NCI-H2196 (cell line): ENCODE data around the gene TIPARP.
"Not testable (repeated sequence)": the region's sequence is repeated elsewhere in the genome, so short reads cannot be mapped to it uniquely, and the experiment has no call there.

ENCODE experiments used
- DNase-seq: peaks from one replicate; lab custom pipeline; 2025; ENCODE audit not compliant: unreplicated experiment; lab: John Stamatoyannopoulos, UW

TIPARP gene

GRCh38 chr3:156737049-156737448 is 62.7 kb downstream of the TIPARP start:
- not testable (repeated sequence) for DNase-seq

DNA sequence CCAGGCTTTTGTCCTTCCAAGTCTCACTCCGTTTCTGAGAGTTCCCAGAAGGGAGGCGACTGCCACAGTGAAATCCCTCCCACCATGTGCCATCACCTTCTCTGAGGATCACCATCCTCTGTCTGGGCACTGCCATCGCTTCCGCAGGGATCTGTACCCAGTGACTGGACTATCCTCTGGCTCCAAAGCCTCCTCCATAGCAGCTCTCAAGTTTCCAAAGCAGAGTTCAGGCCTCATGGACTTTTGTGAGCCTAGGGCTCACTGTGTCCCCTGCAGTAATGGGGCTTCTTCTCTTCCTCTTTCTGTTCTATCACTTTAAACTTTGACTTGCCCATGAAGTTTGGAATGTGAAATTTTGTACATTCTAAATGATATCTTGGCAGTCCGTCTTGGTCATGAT is 63.9 kb downstream of the TIPARP start:
- DNase-seq = no peak

- no peak for DNase-seq
Observed at GRCh38 chr3:156739976-156740375, 65.6 kb downstream of the TIPARP start.

- DNase-seq = not testable (repeated sequence)
Observed at GRCh38 chr3:156740581-156740980, 66.2 kb downstream of the TIPARP start.

- DNase-seq = no peak
Observed at GRCh38 chr3:156741935-156742334, 67.5 kb downstream of the TIPARP start.

DNA sequence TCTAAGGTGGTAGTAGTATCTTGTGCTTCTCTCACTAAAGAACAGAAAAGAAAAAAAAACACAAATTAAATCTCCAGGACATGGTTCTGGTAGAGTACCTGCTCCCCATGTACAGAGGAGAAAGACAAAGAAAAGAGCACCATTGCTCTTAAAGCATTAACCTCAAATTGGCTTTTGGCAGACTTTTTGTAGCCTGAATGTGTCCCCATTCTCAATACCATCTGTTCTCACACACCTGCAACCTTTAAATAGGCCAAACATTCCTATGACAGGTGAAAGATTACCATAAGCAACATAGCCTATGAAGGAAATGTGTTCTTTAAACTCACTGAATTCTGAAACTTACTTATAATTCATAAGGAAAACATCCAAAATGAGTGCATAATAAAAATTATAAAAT is 68.0 kb downstream of the TIPARP start:
- no peak for DNase-seq

- no peak for DNase-seq
Observed at GRCh38 chr3:156743859-156744258, 69.5 kb downstream of the TIPARP start.

GRCh38 chr3:156744631-156745030 is 70.2 kb downstream of the TIPARP start:
- no peak for DNase-seq

- DNase-seq = no peak
Observed at GRCh38 chr3:156745766-156746165, 71.4 kb downstream of the TIPARP start.

DNA sequence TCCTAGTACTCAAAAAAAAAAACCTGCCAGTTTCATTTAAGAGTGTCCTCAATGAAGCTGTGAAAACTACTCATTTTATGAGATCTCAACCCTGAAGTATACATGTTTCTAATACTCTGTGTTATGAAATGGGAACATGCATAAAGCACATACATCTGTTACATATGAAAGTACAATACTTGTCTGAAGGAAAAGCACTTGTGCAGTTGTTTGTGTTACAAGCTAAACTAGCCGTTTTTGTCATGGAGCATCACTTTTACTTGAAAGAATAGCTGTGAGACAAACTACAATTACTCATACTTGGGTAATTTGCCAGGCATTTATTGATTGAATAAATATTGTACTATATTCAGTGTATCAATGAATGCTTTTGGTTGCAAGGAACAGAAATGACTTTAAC is 72.7 kb downstream of the TIPARP start:
- no peak for DNase-seq

- DNase-seq = peak; percentile 51
Observed at GRCh38 chr3:156749244-156749643, 74.9 kb downstream of the TIPARP start.

DNA sequence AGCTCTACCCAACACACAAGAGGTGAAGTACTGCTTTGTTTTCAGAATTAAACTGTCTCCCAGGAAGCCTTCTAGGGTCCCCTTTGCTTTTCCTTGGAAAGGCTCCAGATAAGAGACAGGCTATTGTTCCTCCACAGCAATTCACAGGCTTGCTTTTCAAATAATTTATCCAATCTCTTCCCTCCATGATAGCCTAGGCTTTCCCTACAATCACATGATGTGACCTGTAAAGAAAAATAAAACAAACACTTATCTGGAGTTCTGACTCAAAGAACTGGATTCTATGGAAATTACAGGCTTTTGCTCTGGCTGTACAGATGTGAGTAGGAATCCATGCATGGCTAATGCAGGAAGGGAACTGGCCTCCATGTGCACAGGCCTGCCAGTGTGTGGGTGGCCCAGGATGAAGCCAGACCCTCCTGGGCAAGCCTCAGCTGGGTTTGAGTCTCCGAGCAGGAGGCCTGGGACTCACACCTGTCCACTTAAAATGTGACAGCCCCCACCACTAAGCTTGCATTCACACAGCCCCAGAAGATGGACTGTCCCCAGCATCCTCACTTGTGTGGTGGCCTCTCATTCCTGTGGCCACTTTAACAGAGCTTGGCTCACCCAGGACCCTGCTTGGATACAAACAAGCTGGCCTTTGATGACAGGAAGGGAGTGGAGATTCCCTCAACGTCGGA is 75.9 kb downstream of the TIPARP start:
- no peak for DNase-seq

- no peak for DNase-seq
Observed at GRCh38 chr3:156750874-156751245, 76.5 kb downstream of the TIPARP start.

DNA sequence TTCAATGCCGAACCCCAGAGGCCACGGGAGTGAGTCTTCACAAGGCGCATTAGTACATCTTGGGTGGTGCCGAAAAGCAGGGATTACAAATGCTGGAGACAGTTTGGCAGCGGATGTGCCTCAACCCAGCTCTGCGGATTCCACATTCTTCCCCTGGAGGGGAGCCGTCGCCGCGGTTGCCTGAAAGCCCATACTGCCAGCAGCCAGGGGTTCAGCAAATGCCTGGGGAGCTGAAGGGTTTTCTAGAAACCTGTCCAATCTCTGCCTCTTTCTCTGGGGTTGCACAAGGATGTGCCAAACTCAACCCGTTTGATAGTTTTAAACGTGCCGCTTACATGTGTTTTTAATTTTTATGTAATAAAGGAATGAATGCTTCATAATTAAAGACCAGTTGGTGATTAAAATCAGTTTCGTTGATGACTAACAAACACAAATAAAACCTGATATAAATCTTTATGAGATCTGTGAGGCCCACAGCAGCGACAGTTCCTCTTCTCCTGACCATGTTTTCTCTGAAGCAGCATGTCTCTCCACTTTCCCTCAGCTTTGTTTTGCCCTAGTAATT is 77.2 kb downstream of the TIPARP start:
- no peak for DNase-seq
